ENCODE measurements around the gene RNF8.
A peak's percentile ranks its signal among the peaks of the same experiment; 100 is the strongest.

DNA sequence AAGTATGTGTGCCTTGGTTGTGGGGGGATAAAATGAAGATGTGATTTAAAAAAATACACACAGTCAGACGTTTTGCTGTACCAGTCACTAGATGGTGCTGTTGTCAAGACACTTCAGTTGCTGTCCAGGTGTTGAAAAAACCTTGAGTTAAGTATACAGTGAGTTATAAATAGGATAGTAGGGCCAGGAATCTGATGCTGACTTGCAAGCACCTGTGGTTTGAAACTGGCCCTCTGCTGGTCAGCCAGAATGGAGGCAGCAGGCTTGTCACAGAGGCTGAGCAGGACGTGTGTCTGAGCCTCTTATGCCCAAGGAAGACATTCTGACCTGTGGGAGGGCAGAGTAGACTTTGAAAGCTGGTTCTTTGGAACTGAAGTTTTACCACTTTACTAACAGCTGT is 27.8 kb downstream of the RNF8 start:
- TF ChIP-seq EZH2 (IDR thresholded peaks at IDR 0.05; ENCODE audit: borderline replicate concordance, low read depth, low read length, severe bottlenecking) (no peak), POLR2A (IDR thresholded peaks at IDR 0.05; ENCODE audit: low read depth, low read length) (no peak), MAX (IDR thresholded peaks at IDR 0.05; ENCODE audit: insufficient read depth, insufficient read length) (no peak), POLR2AphosphoS5 (IDR thresholded peaks at IDR 0.05; ENCODE audit: insufficient read depth, low read depth, low read length) (no peak), MYC (IDR thresholded peaks at IDR 0.05; ENCODE audit: low read depth, low read length) (no peak), JUN (IDR thresholded peaks at IDR 0.05; ENCODE audit: borderline replicate concordance, insufficient read depth, insufficient read length, low read depth) (no peak), GATA2 (IDR thresholded peaks at IDR 0.05; ENCODE audit: insufficient read depth, insufficient read length, low read depth, low read length) (no peak)
- TF ChIP-seq, protein P1, sequence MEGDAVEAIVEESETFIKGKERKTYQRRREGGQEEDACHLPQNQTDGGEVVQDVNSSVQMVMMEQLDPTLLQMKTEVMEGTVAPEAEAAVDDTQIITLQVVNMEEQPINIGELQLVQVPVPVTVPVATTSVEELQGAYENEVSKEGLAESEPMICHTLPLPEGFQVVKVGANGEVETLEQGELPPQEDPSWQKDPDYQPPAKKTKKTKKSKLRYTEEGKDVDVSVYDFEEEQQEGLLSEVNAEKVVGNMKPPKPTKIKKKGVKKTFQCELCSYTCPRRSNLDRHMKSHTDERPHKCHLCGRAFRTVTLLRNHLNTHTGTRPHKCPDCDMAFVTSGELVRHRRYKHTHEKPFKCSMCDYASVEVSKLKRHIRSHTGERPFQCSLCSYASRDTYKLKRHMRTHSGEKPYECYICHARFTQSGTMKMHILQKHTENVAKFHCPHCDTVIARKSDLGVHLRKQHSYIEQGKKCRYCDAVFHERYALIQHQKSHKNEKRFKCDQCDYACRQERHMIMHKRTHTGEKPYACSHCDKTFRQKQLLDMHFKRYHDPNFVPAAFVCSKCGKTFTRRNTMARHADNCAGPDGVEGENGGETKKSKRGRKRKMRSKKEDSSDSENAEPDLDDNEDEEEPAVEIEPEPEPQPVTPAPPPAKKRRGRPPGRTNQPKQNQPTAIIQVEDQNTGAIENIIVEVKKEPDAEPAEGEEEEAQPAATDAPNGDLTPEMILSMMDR (IDR thresholded peaks at IDR 0.05; ENCODE audit: extremely low read depth in 1 of 2, insufficient read depth in 1 of 2, low read depth in 1 of 2, low read length in 2 of 2): peak; percentile 45 to 52
